Panc1 (cell line): ENCODE results near the gene NFS1.

ENCODE experiments used
- CTCF ChIP-seq: fragments of 450-650 bp; IDR thresholded peaks from 2 replicates; pipeline ENCODE4 v1.5.1; 2017; ENCODE audit warnings: mild to moderate bottlenecking
- REST ChIP-seq, 2 experiments: IDR thresholded peaks; 2 replicates each; pipeline ENCODE4 v1.6.1; 2011 to 2012; ENCODE audit warnings: low read depth in 2 of 2, control low read depth in 1 of 2, low read length in 1 of 2, mild to moderate bottlenecking in 1 of 2, moderate library complexity in 1 of 2; ENCODE audit not compliant: insufficient read depth in 1 of 2

GRCh38 chr20:35653430-35653734 is 45.8 kb downstream of the NFS1 start:
- no peak for TF ChIP-seq CTCF
- TF ChIP-seq REST (IDR thresholded peaks at IDR 0.05; ENCODE audit: insufficient read depth in 1 of 2, low read depth in 2 of 2, low read length in 1 of 2), result no peak
